CD14-positive monocyte (primary cell): Measurements from ENCODE around the gene MIA3. TPM values are rescaled to one million over a fixed set of nuclear protein-coding genes. Genes with fewer than 3 reads are reported as not detected.
A peak's percentile ranks its signal among the peaks of the same experiment; 100 is the strongest.

Experiments used
- DNase-seq, 3 donors: peaks; one replicate each; pipeline ENCODE4 v3.0.0-alpha.2; 2011 to 2022
- H2AFZ ChIP-seq: 2 replicates; pipeline ENCODE4 v1.6.0; 2012; ENCODE audit warnings: mild to moderate bottlenecking, low read depth, low read length, inconsistent platforms; ENCODE audit not compliant: insufficient read depth, poor library complexity, severe bottlenecking
- H3K27ac ChIP-seq, 2 donors: 1 replicate in 1 of 2; 2 replicates in 1 of 2; pipeline ENCODE4 v1.5.1; 2012 to 2013; ENCODE audit warnings: low read length in 2 of 2, control low read depth in 1 of 2, inconsistent platforms in 1 of 2, low read depth in 1 of 2, mild to moderate bottlenecking in 1 of 2
- H3K27me3 ChIP-seq, 2 donors: one replicate each; pipeline versions ENCODE4 v1.6.0 to v1.6.1; 2011 to 2013; ENCODE audit warnings: low read length in 2 of 2; ENCODE audit not compliant: control insufficient read depth in 2 of 2, insufficient read depth in 2 of 2
- H3K36me3 ChIP-seq, 2 donors: replicated peaks in 1 of 2; 1 replicate in 1 of 2; 2 replicates in 1 of 2; pipeline versions ENCODE4 v1.5.1 to v1.6.1; 2012 to 2013; ENCODE audit warnings: low read length in 2 of 2, control low read depth in 1 of 2, inconsistent platforms in 1 of 2, mild to moderate bottlenecking in 1 of 2; ENCODE audit not compliant: insufficient read depth in 2 of 2, control insufficient read depth in 1 of 2
- H3K4me1 ChIP-seq, 2 donors: 1 replicate in 1 of 2; 2 replicates in 1 of 2; pipeline versions ENCODE4 v1.5.1 to v1.6.1; 2012 to 2013; ENCODE audit warnings: low read length in 2 of 2, control low read depth in 1 of 2, inconsistent platforms in 1 of 2, mild to moderate bottlenecking in 1 of 2, moderate library complexity in 1 of 2; ENCODE audit not compliant: insufficient read depth in 2 of 2, control insufficient read depth in 1 of 2
- H3K4me2 ChIP-seq: replicated peaks from 2 replicates; pipeline ENCODE3; 2012; ENCODE audit warnings: low read length, moderate library complexity, mild to moderate bottlenecking; ENCODE audit not compliant: poor library complexity, severe bottlenecking; ENCODE audit errors: extremely low read depth
- H3K4me3 ChIP-seq, 3 experiments: fragments of 200-600 bp in 1 of 3; sonication (generic) in 1 of 3; replicated peaks in 1 of 3; 1 replicate in 2 of 3; 2 replicates in 1 of 3; pipeline ENCODE4 v1.5.1; 2011 to 2013; ENCODE audit warnings: low read length in 3 of 3, mild to moderate bottlenecking in 3 of 3, control low read depth in 2 of 3, low read depth in 2 of 3, inconsistent platforms in 1 of 3, moderate library complexity in 1 of 3
- H3K79me2 ChIP-seq: 2 replicates; pipeline ENCODE4 v1.6.0; 2012; ENCODE audit warnings: mild to moderate bottlenecking, control low read depth, inconsistent platforms, low read length, moderate library complexity; ENCODE audit not compliant: insufficient read depth
- H3K9ac ChIP-seq: 2 replicates; pipeline ENCODE4 v1.6.0; 2017; ENCODE audit warnings: low read length, mild to moderate bottlenecking; ENCODE audit not compliant: insufficient read depth, poor library complexity, severe bottlenecking
- H3K9me3 ChIP-seq, 2 donors: replicated peaks in 1 of 2; 1 replicate in 1 of 2; 2 replicates in 1 of 2; pipeline versions ENCODE4 v1.5.1 to v1.6.1; 2012 to 2013; ENCODE audit warnings: low read length in 2 of 2, control low read depth in 1 of 2; ENCODE audit not compliant: control insufficient read depth in 1 of 2, insufficient read depth in 1 of 2
- H4K20me1 ChIP-seq: 2 replicates; pipeline ENCODE4 v1.6.0; 2012; ENCODE audit warnings: mild to moderate bottlenecking, low read length, control low read depth, moderate library complexity; ENCODE audit not compliant: insufficient read depth
- H3K27ac Mint-ChIP-seq, 7 donors: one replicate each; pipeline ENCODE4 v1.8.0; 2020; ENCODE audit warnings: mild to moderate bottlenecking in 7 of 7, mixed read lengths in 7 of 7, moderate library complexity in 6 of 7, inconsistent platforms in 2 of 7
- H3K27me3 Mint-ChIP-seq, 3 donors: one replicate each; pipeline ENCODE4 v1.8.0; 2021 to 2022; ENCODE audit warnings: low read depth in 3 of 3, mild to moderate bottlenecking in 3 of 3, mixed read lengths in 3 of 3, moderate library complexity in 3 of 3, inconsistent platforms in 1 of 3
- H3K36me3 Mint-ChIP-seq, 2 donors: one replicate each; pipeline ENCODE4 v1.8.0; 2020; ENCODE audit warnings: mixed read lengths in 2 of 2, inconsistent platforms in 1 of 2, mild to moderate bottlenecking in 1 of 2
- H3K4me1 Mint-ChIP-seq: one replicate; pipeline ENCODE4 v1.8.0; 2020; ENCODE audit warnings: mild to moderate bottlenecking, mixed read lengths
- H3K4me3 Mint-ChIP-seq, 2 donors: one replicate each; pipeline ENCODE4 v1.8.0; 2020; ENCODE audit warnings: mild to moderate bottlenecking in 2 of 2, mixed read lengths in 2 of 2, moderate library complexity in 1 of 2
- H3K9me3 Mint-ChIP-seq, 7 donors: one replicate each; pipeline ENCODE4 v1.8.0; 2020 to 2022; ENCODE audit warnings: mixed read lengths in 7 of 7, mild to moderate bottlenecking in 6 of 7, moderate library complexity in 6 of 7, inconsistent platforms in 2 of 7
- CTCF ChIP-seq: fragments of 200-600 bp; IDR thresholded peaks from one replicate; pipeline ENCODE4 v1.8.0; 2022; ENCODE audit warnings: antibody characterized with exemption, mild to moderate bottlenecking
- WGBS: methylation state at CpG from one replicate; pipeline ENCODE4 v1.1.5; 2013; ENCODE audit warnings: missing lambda C conversion rate; ENCODE audit not compliant: insufficient coverage; 5-methylcytosine and 5-hydroxymethylcytosine counted together
- intact Hi-C, 2 donors: fragments of 100-400 bp; cut with micrococcal nuclease; formaldehyde crosslinking; loops; one replicate each; pipeline versions ENCODE4 v1.15.0 to v1.15.1; 2023
- polyA plus RNA-seq, 3 donors: library from polyadenylated mRNA; depleted of rRNA in 1 of 3; unstranded in 2 of 3; stranded (reverse) in 1 of 3; fragments of 300-500 nt in 2 of 3; fragments of >200 nt in 1 of 3; fragmentation: Illumina TruSeq in 2 of 3; gene quantifications; 1 replicate in 2 of 3; 2 replicates in 1 of 3; pipeline ENCODE4 v1.2.3, GENCODE V29; 2012 to 2021

The MIA3 gene
- polyA plus RNA-seq, 3 donors: 19.8 to 37.1 (median 36.6) TPM

GRCh38 chr1:222641269-222641948 lies 23.5 kb downstream of the MIA3 start:
- Mint-ChIP-seq H3K36me3 (peaks cover 35 to 42% of the 10 kb centered on the region in 2 donors), H3K4me3 (no peak overlapping the region), H3K27me3 (peaks cover 0 to 2% (median 0%) of the 10 kb centered on the region in 3 donors), H3K4me1 (peaks cover 14% of the 10 kb centered on the region), H3K9me3 (peaks cover 0 to 2% (median 0%) of the 10 kb centered on the region in 7 donors), H3K27ac (peak overlapping the region in 1 of 7 donors; percentile 57)
- Histone ChIP-seq H3K27me3 (no peaks in the 10 kb centered on the region), H3K9ac (no peak overlapping the region), H3K36me3 (peaks cover 20 to 45% of the 10 kb centered on the region in 2 donors), H4K20me1 (no peaks in the 10 kb centered on the region), H3K4me2 (no peak overlapping the region), H2AFZ (no peak overlapping the region), H3K4me1 (peaks cover 8 to 19% of the 10 kb centered on the region in 2 donors), H3K79me2 (peaks cover 23% of the 10 kb centered on the region), H3K4me3 (no peak overlapping the region), H3K27ac (no peak overlapping the region), H3K9me3 (no peaks in the 10 kb centered on the region)
- DNase-seq: no peak
- no peak for TF ChIP-seq CTCF
- no CpG with 5 or more reads among the region's 5 CpGs for WGBS
- intact Hi-C loops: no loop called here

GRCh38 chr1:222642468-222642867 lies 24.6 kb downstream of the MIA3 start:
- Histone ChIP-seq H4K20me1 (no peaks in the 10 kb centered on the region), H3K9ac (no peak overlapping the region), H3K79me2 (peaks cover 26% of the 10 kb centered on the region), H2AFZ (no peak overlapping the region), H3K4me1 (peaks cover 8 to 19% of the 10 kb centered on the region in 2 donors), H3K4me3 (no peak overlapping the region), H3K9me3 (no peaks in the 10 kb centered on the region), H3K27me3 (no peaks in the 10 kb centered on the region), H3K27ac (no peak overlapping the region), H3K36me3 (peaks cover 26 to 45% of the 10 kb centered on the region in 2 donors), H3K4me2 (no peak overlapping the region)
- DNase-seq: no peak
- peaks cover 0 to 2% (median 0%) of the 10 kb centered on the region in 3 donors for H3K27me3 Mint-ChIP-seq
- no peak overlapping the region for H3K27ac Mint-ChIP-seq
- H3K9me3 Mint-ChIP-seq: peaks cover 0 to 2% (median 0%) of the 10 kb centered on the region in 7 donors
- intact Hi-C loops: no loop called here
- peaks cover 14% of the 10 kb centered on the region for H3K4me1 Mint-ChIP-seq
- WGBS: no CpG with 5 or more reads among the region's 1 CpG
- peaks cover 30 to 41% of the 10 kb centered on the region in 2 donors for H3K36me3 Mint-ChIP-seq
- no peak for TF ChIP-seq CTCF
- H3K4me3 Mint-ChIP-seq: no peak overlapping the region
